ENCODE data around the gene MYCBPAP.

- TF ChIP-seq CTCF (IDR thresholded peaks at IDR 0.05) (no peak), POLR2A (IDR thresholded peaks at IDR 0.05) (no peak)
Measured at GRCh38 chr17:50569592-50569991, 61.4 kb downstream of the MYCBPAP start.

All from thyroid gland (tissue), 4 donors.